ENCODE measurements around the gene NCKIPSD.

The NCKIPSD gene

GRCh38 chr3:48633256-48633655, 52.5 kb downstream of the NCKIPSD start:
- H3K4me3 ChIP-seq (ENCODE audit: low read depth, low read length): no peak overlapping the region
- in situ Hi-C loops (cut with HindIII; ENCODE audit: low sequenced_read_pairs): loop anchor here (10.0 kb wide), 1 partner anchor 78 kb away; the partner anchor contains the start of gene PFKFB4
- DNase-seq (ENCODE audit: low read depth): no peak
- no peak for TF ChIP-seq CTCF (IDR thresholded peaks at IDR 0.05; ENCODE audit: low read depth, low read length, missing control alignments)

GRCh38 chr3:48631516-48632448, 53.9 kb downstream of the NCKIPSD start:
- in situ Hi-C loops (cut with HindIII; ENCODE audit: low sequenced_read_pairs): loop anchor here (10.0 kb wide), 1 partner anchor 77 kb away; the partner anchor contains the start of gene PFKFB4

GRCh38 chr3:48630833-48631232, 54.9 kb downstream of the NCKIPSD start:
- H3K4me3 ChIP-seq (ENCODE audit: low read depth, low read length): no peak overlapping the region
- in situ Hi-C loops (cut with HindIII; ENCODE audit: low sequenced_read_pairs): loop anchor here (10.0 kb wide), 1 partner anchor 76 kb away; the partner anchor contains the start of gene PFKFB4
- TF ChIP-seq CTCF (IDR thresholded peaks at IDR 0.05; ENCODE audit: low read depth, low read length, missing control alignments): no peak
- no peak for DNase-seq (ENCODE audit: low read depth)

More at GRCh38 chr3:48631516-48632448, 53.9 kb downstream of the NCKIPSD start:
- no peak for DNase-seq (ENCODE audit: low read depth)
- no peak for TF ChIP-seq CTCF (IDR thresholded peaks at IDR 0.05; ENCODE audit: low read depth, low read length, missing control alignments)
- no peak overlapping the region for H3K4me3 ChIP-seq (ENCODE audit: low read depth, low read length)

- H3K4me3 ChIP-seq (ENCODE audit: low read depth, low read length): no peak overlapping the region
- no peak for TF ChIP-seq CTCF (IDR thresholded peaks at IDR 0.05; ENCODE audit: low read depth, low read length, missing control alignments)
- no peak for DNase-seq (ENCODE audit: low read depth)
Observed at GRCh38 chr3:48630407-48630806, 55.3 kb downstream of the NCKIPSD start.

DNA sequence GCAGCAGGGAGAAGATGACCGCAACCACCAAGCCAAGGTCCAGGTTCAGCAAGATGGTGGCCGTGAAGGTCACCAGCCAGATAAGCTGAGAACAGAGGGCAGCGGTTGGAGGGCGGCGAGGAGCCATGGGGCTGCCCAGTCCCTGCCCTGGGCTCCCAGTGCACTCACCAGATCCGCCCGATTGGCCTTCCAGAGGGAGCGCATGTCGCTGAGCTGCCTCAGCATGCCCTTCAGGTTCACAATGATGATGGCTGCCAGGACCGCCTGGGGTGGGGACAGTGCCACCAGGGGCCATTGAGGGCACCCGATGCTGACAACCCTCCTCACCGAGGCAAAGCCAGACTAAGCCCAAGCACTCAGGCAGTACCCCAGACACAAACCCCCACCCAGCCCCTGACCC, 55.8 kb downstream of the NCKIPSD start:
- no peak for TF ChIP-seq CTCF (IDR thresholded peaks at IDR 0.05; ENCODE audit: low read depth, low read length, missing control alignments)
- H3K4me3 ChIP-seq (ENCODE audit: low read depth, low read length): no peak overlapping the region
- in situ Hi-C loops (cut with HindIII; ENCODE audit: low sequenced_read_pairs): loop anchor here (10.0 kb wide), 1 partner anchor 75 kb away; the partner anchor contains the start of gene PFKFB4
- no peak for DNase-seq (ENCODE audit: low read depth)

More at GRCh38 chr3:48630407-48630806, 55.3 kb downstream of the NCKIPSD start:
- in situ Hi-C loops (cut with HindIII; ENCODE audit: low sequenced_read_pairs): loop anchor here (10.0 kb wide), 1 partner anchor 76 kb away; the partner anchor contains the start of gene PFKFB4

DNA sequence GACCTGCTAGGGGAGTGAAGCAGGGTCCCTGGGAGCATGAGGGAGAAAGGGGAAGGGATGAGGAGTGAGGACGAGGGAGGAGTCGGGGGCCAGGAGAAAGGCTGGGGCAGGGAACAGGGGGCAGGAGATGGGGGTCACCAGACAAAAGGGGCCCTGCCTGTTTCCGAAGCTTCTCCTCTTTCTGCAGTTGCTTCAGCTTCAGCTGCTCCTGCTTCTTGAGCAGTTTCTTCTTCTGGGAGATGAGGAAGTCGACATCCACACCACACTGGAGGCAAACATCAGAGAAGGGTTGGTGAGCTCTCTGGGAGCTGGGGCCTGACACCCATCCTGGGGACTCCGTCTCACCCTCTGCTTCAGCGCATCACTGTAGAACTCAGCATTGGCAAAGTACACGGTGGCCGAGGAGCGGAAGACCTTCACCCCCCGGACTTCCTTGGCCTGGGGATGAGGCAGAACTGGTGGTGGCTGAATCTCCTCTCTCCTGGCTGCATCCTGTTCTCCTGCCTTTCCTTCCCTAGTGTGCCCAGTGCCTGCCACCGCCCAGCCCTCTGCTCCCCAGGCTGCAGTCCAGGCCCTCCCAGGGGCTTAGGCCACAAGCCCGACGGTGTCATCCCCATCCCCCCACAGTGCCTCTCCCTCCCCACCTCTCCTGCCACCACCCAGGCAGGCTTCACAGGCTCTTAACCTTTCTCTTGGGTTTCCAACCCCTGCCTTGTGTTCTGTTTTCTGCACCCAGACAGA, 57.3 kb downstream of the NCKIPSD start:
- TF ChIP-seq CTCF (IDR thresholded peaks at IDR 0.05; ENCODE audit: low read depth, low read length, missing control alignments): no peak
- in situ Hi-C loops (cut with HindIII; ENCODE audit: low sequenced_read_pairs): no loop called here
- H3K4me3 ChIP-seq (ENCODE audit: low read depth, low read length): no peak overlapping the region
- no peak for DNase-seq (ENCODE audit: low read depth)

Data from astrocyte of the cerebellum (primary cell).